K562 (cell line): Measurements from ENCODE around the gene KLK10. TPM values are rescaled to one million over a fixed set of nuclear protein-coding genes. Genes with fewer than 3 reads are reported as not detected.

Source experiments
- CAMTA2 ChIP-seq: fragments of 250-450 bp; sonication (Bioruptor Pico); conservative IDR thresholded peaks from 2 replicates; pipeline ENCODE4 v1.5.1; 2022
- E2F3 ChIP-seq: fragments of 250-450 bp; sonication (Bioruptor Pico); IDR thresholded peaks from 2 replicates; pipeline ENCODE4 v1.4.0; 2020; ENCODE audit warnings: mild to moderate bottlenecking
- ELF2 ChIP-seq: fragments of 250-450 bp; sonication (Bioruptor Pico); IDR thresholded peaks from 2 replicates; pipeline ENCODE4 v1.5.0; 2021; ENCODE audit warnings: mild to moderate bottlenecking
- ETV6 ChIP-seq, 3 experiments: fragments of 150-350 bp in 1 of 3; sonication (generic) in 1 of 3; formaldehyde crosslinking in 1 of 3; IDR thresholded peaks; 2 replicates each; pipeline versions ENCODE4 v1.6.1 to v1.8.0; 2014 to 2022; ENCODE audit warnings: borderline replicate concordance in 2 of 3, low read depth in 2 of 3, antibody characterized with exemption in 1 of 3, low read length in 1 of 3, mild to moderate bottlenecking in 1 of 3, missing genetic modification reagents in 1 of 3
- FOXK1 ChIP-seq: sonication (generic); formaldehyde crosslinking; IDR thresholded peaks from 2 replicates; pipeline ENCODE4 v1.8.0; 2022; ENCODE audit warnings: missing genetic modification reagents, mild to moderate bottlenecking, borderline replicate concordance
- NFIX ChIP-seq: fragments of 250-450 bp; sonication (Bioruptor Pico); IDR thresholded peaks from 2 replicates; pipeline ENCODE4 v1.4.0; 2020; ENCODE audit warnings: low read depth, mild to moderate bottlenecking, moderate library complexity
- SOX6 ChIP-seq: fragments of 450-650 bp; IDR thresholded peaks from 2 replicates; pipeline ENCODE4 v1.6.1; 2014; ENCODE audit warnings: mild to moderate bottlenecking
- YBX1 ChIP-seq: fragments of 450-650 bp; IDR thresholded peaks from 2 replicates; pipeline ENCODE4 v1.7.1; 2016; ENCODE audit warnings: mild to moderate bottlenecking
- polyA plus RNA-seq, 8 experiments: library from polyadenylated mRNA; depleted of rRNA in 4 of 8; stranded (reverse) in 5 of 8; unstranded in 3 of 8; fragments of >200 nt; fragmentation: Nextera tagmentation in 2 of 8; fragmentation: Illumina TruSeq in 1 of 8; extraction: Ambion mirVana in 2 of 8; extraction: Trizol in 1 of 8; gene quantifications; 2 replicates each; pipeline versions ENCODE4 v1.2.1 to v1.2.3, GENCODE V29; 2011 to 2014; ENCODE audit warnings: inconsistent platforms in 1 of 8, missing spikeins in 1 of 8
- total RNA-seq, 7 experiments: library from RNA; depleted of rRNA in 6 of 7; stranded (reverse); fragments of >200 nt in 6 of 7; fragmentation: Illumina TruSeq in 2 of 7; extraction: Trizol in 2 of 7; gene quantifications; 2 replicates each; pipeline versions ENCODE4 v1.2.1 to v1.2.3, GENCODE V29; 2011 to 2021; ENCODE audit warnings: low replicate concordance in 1 of 7
- TF ChIP-seq, protein P1 (sequence below): fragments of 200-600 bp; sonication (generic); IDR thresholded peaks from one replicate; pipeline ENCODE4 v1.6.1; 2012; ENCODE audit warnings: mild to moderate bottlenecking, low read depth, low read length, inconsistent platforms
- TF ChIP-seq, protein P2 (sequence below): fragments of 250-450 bp; sonication (Bioruptor Pico); IDR thresholded peaks from 2 replicates; pipeline ENCODE4 v1.8.0; 2021; ENCODE audit warnings: moderate library complexity, mild to moderate bottlenecking, inconsistent platforms
- TF ChIP-seq, protein P3 (sequence below): fragments of 450-650 bp; IDR thresholded peaks from 2 replicates; pipeline ENCODE4 v1.6.1; 2017; ENCODE audit warnings: antibody characterized with exemption, mild to moderate bottlenecking

The KLK10 gene
- total and polyA plus RNA-seq, 9 of the 15 experiments (the other 6 are each of a cell fraction or from before 2014, with no cell fraction given): 0.11 TPM; not detected in 8

DNA sequence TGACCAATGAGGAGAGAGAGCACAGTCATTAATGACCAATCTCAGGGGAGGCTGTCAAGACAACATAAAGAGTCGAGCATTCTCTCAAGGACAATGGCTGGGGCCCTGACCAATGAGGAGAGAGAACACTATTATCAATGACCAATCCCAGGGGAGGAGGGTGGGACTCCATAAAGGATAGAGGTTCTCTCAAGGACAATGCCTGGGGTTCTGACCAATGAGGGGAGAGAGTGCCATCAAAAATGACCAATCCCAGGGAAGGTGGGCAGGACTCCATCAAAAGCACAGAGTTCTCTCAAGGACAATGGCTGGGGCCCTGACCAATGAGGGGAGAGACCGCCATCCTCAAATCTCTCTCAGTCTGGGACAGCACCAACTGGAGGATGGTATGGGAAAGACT is 10.2 kb upstream of the KLK10 start (continued):
- TF ChIP-seq, protein P1, sequence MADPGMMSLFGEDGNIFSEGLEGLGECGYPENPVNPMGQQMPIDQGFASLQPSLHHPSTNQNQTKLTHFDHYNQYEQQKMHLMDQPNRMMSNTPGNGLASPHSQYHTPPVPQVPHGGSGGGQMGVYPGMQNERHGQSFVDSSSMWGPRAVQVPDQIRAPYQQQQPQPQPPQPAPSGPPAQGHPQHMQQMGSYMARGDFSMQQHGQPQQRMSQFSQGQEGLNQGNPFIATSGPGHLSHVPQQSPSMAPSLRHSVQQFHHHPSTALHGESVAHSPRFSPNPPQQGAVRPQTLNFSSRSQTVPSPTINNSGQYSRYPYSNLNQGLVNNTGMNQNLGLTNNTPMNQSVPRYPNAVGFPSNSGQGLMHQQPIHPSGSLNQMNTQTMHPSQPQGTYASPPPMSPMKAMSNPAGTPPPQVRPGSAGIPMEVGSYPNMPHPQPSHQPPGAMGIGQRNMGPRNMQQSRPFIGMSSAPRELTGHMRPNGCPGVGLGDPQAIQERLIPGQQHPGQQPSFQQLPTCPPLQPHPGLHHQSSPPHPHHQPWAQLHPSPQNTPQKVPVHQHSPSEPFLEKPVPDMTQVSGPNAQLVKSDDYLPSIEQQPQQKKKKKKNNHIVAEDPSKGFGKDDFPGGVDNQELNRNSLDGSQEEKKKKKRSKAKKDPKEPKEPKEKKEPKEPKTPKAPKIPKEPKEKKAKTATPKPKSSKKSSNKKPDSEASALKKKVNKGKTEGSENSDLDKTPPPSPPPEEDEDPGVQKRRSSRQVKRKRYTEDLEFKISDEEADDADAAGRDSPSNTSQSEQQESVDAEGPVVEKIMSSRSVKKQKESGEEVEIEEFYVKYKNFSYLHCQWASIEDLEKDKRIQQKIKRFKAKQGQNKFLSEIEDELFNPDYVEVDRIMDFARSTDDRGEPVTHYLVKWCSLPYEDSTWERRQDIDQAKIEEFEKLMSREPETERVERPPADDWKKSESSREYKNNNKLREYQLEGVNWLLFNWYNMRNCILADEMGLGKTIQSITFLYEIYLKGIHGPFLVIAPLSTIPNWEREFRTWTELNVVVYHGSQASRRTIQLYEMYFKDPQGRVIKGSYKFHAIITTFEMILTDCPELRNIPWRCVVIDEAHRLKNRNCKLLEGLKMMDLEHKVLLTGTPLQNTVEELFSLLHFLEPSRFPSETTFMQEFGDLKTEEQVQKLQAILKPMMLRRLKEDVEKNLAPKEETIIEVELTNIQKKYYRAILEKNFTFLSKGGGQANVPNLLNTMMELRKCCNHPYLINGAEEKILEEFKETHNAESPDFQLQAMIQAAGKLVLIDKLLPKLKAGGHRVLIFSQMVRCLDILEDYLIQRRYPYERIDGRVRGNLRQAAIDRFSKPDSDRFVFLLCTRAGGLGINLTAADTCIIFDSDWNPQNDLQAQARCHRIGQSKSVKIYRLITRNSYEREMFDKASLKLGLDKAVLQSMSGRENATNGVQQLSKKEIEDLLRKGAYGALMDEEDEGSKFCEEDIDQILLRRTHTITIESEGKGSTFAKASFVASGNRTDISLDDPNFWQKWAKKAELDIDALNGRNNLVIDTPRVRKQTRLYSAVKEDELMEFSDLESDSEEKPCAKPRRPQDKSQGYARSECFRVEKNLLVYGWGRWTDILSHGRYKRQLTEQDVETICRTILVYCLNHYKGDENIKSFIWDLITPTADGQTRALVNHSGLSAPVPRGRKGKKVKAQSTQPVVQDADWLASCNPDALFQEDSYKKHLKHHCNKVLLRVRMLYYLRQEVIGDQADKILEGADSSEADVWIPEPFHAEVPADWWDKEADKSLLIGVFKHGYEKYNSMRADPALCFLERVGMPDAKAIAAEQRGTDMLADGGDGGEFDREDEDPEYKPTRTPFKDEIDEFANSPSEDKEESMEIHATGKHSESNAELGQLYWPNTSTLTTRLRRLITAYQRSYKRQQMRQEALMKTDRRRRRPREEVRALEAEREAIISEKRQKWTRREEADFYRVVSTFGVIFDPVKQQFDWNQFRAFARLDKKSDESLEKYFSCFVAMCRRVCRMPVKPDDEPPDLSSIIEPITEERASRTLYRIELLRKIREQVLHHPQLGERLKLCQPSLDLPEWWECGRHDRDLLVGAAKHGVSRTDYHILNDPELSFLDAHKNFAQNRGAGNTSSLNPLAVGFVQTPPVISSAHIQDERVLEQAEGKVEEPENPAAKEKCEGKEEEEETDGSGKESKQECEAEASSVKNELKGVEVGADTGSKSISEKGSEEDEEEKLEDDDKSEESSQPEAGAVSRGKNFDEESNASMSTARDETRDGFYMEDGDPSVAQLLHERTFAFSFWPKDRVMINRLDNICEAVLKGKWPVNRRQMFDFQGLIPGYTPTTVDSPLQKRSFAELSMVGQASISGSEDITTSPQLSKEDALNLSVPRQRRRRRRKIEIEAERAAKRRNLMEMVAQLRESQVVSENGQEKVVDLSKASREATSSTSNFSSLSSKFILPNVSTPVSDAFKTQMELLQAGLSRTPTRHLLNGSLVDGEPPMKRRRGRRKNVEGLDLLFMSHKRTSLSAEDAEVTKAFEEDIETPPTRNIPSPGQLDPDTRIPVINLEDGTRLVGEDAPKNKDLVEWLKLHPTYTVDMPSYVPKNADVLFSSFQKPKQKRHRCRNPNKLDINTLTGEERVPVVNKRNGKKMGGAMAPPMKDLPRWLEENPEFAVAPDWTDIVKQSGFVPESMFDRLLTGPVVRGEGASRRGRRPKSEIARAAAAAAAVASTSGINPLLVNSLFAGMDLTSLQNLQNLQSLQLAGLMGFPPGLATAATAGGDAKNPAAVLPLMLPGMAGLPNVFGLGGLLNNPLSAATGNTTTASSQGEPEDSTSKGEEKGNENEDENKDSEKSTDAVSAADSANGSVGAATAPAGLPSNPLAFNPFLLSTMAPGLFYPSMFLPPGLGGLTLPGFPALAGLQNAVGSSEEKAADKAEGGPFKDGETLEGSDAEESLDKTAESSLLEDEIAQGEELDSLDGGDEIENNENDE: no peak
- TF ChIP-seq FOXK1 (CRISPR knock-in tag): no peak
- TF ChIP-seq YBX1: no peak
- no peak for TF ChIP-seq CAMTA2 (CRISPR knock-in tag)
- peak; percentile 44; the same call in 1 of the 2 replicates for TF ChIP-seq SOX6
- no peak for TF ChIP-seq ETV6 (IDR thresholded peaks at IDR 0.05; ENCODE audit: borderline replicate concordance in 1 of 2, low read depth in 2 of 2, low read length in 1 of 2)
- no peak for TF ChIP-seq ETV6 (CRISPR knock-in tag; IDR thresholded peaks at IDR 0.05; ENCODE audit: borderline replicate concordance)
- no peak for TF ChIP-seq ELF2 (CRISPR knock-in tag)
- TF ChIP-seq NFIX (CRISPR knock-in tag): no peak
- TF ChIP-seq, protein P2, sequence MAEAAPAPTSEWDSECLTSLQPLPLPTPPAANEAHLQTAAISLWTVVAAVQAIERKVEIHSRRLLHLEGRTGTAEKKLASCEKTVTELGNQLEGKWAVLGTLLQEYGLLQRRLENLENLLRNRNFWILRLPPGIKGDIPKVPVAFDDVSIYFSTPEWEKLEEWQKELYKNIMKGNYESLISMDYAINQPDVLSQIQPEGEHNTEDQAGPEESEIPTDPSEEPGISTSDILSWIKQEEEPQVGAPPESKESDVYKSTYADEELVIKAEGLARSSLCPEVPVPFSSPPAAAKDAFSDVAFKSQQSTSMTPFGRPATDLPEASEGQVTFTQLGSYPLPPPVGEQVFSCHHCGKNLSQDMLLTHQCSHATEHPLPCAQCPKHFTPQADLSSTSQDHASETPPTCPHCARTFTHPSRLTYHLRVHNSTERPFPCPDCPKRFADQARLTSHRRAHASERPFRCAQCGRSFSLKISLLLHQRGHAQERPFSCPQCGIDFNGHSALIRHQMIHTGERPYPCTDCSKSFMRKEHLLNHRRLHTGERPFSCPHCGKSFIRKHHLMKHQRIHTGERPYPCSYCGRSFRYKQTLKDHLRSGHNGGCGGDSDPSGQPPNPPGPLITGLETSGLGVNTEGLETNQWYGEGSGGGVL (CRISPR knock-in tag): no peak
- TF ChIP-seq, protein P3, sequence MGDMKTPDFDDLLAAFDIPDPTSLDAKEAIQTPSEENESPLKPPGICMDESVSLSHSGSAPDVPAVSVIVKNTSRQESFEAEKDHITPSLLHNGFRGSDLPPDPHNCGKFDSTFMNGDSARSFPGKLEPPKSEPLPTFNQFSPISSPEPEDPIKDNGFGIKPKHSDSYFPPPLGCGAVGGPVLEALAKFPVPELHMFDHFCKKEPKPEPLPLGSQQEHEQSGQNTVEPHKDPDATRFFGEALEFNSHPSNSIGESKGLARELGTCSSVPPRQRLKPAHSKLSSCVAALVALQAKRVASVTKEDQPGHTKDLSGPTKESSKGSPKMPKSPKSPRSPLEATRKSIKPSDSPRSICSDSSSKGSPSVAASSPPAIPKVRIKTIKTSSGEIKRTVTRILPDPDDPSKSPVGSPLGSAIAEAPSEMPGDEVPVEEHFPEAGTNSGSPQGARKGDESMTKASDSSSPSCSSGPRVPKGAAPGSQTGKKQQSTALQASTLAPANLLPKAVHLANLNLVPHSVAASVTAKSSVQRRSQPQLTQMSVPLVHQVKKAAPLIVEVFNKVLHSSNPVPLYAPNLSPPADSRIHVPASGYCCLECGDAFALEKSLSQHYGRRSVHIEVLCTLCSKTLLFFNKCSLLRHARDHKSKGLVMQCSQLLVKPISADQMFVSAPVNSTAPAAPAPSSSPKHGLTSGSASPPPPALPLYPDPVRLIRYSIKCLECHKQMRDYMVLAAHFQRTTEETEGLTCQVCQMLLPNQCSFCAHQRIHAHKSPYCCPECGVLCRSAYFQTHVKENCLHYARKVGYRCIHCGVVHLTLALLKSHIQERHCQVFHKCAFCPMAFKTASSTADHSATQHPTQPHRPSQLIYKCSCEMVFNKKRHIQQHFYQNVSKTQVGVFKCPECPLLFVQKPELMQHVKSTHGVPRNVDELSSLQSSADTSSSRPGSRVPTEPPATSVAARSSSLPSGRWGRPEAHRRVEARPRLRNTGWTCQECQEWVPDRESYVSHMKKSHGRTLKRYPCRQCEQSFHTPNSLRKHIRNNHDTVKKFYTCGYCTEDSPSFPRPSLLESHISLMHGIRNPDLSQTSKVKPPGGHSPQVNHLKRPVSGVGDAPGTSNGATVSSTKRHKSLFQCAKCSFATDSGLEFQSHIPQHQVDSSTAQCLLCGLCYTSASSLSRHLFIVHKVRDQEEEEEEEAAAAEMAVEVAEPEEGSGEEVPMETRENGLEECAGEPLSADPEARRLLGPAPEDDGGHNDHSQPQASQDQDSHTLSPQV: no peak
- no peak for TF ChIP-seq E2F3 (CRISPR knock-in tag)
